AML-193 (cell line): ENCODE results near the gene UBXN4.
"Not testable (repeated sequence)": the region's sequence is repeated elsewhere in the genome, so short reads cannot be mapped to it uniquely, and the experiment has no call there.

ENCODE experiments used
- DNase-seq, 2 experiments: peaks; one replicate each; lab custom pipeline; 2025; lab: John Stamatoyannopoulos, UW

UBXN4 gene

DNA sequence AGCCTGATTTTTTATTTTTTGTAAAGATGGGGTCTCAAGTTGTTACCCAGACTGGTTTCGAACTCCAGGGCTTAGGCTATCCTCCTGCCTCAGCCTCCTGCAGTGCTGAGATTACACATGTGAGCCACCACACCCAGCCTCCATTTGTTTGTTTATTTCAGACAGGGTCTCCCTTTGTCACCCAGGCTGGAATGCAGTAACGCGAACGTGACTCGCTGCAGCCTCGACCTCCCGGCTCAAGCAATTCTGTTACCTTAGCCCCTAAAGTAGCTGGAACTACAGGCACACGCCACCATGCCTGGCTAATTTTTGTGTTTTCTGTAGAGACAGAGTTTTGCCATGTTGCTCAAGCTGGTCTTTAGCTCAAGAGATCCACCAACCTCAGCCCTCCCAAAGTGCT lies 27.2 kb downstream of the UBXN4 start:
- DNase-seq = no peak

DNA sequence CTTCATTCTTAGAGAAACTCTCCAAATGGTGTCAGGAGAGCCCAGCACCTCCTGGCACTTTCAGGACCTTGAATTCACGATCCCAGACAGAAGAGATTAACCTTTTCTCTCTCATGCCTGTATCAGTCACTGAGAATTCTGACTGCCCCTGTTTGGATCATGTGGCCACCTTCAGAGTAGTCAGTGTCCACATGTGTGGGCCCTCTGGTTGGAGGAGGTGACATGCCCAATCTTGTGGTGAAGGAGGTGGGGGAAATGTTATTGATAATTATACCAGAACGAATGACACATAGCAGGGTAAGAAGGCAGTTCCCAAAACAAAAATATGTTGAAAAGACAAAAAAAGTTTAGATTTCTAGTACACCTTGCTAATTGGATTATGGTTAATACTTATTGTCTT lies 31.7 kb downstream of the UBXN4 start:
- DNase-seq = no peak

DNA sequence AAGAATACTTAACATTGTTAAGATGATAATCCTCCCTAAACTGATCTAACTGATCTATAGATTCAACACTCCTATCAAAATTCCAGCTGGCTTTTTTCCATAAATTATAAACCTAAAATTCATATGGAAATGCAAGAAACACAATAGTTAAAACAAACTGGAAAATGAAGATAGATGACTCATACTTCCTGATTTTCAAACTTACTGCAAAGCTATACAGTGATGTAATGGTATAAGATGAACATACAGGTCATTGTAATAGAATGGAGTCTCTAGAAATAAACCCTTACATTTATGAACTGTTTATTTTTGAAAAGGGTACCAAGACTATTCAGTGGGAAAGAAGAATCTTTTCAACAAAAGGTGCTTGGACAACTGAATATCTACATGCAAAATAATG lies 32.3 kb downstream of the UBXN4 start:
- DNase-seq = peak; percentile 57 to 78

DNA sequence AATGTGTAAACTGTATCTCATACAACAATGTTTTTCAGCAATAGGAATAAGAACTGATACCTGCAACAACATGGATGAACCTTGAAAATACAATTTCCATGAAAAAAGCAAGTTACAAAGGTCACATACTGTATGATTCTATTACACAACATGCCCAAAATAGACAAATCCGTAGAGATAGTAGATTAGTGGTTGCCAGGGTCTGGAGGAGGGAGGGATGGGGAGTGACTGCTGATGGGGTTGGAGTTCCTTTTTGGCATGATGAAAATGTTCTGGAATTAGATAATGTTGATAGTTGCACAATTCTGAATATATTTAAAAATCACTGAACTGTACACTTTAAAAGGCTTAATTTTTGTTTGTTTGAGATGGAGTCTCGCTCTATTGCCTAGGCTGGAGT lies 33.8 kb downstream of the UBXN4 start:
- DNase-seq = no peak

DNA sequence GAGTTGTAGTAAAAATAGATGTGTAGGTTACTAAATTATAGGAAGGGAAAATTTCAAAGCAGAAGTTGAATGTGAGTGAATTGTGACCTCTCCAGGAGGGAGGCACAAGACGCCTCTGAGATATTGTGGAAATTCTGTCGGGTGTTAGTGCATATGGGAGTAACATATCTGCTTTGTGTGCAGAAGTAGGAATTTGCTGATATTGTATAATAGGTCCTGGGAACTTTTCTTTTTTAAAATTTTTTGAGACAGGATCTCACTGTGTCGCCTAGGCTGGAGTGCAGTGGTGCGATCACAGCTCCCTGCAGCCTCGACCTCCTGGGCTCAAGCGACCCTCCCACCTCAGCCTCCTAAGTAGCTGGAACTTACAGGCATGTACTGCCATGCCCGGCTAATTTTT lies 34.7 kb downstream of the UBXN4 start:
- no peak for DNase-seq

DNA sequence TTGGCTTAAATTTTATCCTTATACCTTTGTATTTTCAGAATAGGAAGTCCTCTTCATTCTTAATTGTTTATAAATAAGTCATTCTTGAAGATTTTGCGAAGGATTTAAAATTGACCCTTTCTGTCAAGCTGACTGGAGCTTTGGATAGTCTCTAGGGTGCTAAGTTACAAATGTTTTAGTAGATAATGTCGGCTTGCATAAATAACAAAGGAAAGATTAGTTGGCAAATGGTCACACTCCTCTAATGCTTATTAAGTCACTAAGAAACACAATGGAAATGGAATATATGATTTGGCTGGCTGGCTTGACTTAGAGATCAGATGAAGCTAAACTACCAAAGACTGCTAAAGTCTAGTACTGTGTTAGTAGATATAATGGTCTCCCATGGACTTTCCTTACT lies 40.6 kb downstream of the UBXN4 start:
- DNase-seq = no peak

DNA sequence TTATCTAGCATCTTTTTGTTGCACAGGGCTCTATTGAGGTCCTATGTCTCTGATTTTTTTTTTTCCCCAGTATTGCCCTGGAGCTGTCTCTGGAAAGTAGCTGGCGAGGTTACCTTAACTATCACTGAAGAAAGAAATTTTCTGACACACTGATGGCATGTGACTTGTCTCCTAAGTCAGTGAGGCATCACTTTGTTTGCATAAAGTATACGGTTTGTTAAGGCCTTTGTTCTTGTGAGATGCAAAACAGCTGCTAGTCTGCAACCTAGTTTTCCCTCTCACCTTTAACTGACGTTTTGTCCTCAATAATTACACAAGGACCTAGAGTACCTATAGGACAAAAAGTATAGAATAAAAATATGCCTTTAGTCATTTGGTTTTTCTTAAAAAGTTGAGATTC lies 41.8 kb downstream of the UBXN4 start:
- DNase-seq = no peak

DNA sequence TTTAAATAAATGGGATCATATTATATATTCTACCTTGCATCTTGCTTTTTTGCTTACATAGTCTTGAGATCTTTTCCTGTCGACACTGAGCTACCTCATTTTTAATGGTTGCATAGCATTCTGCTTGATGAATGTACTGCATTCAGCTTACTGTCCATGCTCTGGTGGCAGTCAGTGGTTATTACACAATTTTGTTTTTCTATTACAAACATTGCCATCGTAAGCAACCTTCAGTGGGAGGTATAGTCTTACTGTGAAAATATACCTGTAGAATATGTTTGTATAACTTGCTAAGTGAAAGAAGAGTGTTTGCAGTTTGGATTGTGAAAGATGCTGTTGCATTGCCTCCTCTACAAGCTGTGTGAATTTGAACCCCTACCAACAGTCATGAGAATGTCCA lies 43.4 kb downstream of the UBXN4 start:
- DNase-seq = peak in 1 of 2 experiments; percentile 15

DNA sequence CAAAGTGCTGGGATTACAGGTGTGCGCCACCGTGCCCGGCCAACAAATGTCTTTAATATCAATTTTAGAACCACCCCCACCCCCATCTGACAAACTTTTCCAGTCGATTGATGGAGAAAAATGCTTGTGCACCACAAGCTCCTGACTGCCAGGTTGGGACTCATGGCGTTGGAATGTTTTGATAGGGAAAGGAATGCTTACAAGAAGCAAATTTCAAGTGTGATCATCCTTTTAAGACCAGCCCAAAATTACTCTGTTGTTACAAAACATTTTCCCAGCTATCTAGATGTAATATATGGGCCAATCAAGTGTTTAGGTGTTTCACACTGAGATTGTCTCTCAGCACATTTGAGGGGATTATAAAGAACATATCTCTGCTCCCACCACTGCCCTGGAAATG lies 45.2 kb downstream of the UBXN4 start:
- no peak for DNase-seq

DNA sequence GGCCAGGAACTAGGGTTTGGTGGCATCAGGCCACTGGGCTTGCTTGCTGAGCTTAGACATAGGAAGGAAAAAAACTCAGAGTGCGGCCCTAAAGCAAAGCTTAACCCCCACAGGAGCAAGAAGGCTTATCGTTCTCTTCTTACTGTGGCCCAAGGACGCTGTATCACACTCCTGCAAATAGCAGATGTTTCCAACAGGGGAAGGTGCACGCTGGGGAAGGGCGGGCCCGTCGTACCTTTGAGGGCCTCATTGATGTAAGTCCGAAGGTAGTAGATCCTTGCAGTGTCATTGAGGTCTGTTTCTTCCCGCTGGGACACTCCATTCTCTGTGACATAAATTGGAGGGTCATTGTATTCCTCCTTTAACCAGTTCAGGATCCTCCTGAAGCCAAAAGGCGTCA lies 48.8 kb downstream of the UBXN4 start:
- no peak for DNase-seq

DNA sequence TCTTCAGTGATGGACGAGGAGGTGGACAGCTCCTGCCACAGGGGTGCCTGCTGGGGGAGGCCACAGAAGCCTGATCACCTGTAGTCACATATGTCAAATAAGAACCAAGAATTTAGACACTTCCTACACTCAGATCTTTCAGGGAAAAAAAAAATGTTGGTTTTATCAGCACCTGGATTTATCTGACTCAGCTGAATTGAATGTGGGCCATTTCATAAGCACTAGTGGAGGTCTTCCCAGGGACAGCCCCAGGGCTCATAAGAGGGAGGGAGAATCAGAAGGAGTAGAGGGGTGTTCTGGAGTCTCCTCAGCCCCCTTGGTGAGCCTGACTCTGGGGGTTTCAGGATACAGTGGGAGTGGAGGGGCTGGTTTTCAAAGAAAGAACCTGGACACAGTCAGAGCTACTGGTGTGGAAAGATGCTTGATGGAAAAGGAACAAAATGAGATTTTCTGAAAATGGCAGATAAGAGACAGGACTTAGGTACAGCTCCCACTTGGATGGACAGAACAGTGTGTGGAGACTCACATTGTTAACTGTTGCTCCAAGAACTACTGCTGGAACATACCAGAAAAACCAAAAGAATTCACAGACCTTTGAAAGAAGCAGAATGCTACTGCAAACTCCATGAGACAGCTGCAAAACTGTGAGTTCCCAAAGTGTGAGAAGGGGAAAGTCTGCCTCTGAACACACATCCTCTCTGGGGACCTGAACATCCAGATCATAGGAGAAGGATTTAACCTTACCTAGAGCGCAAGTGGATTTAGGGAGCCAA lies 49.9 kb downstream of the UBXN4 start:
- DNase-seq = no peak

DNA sequence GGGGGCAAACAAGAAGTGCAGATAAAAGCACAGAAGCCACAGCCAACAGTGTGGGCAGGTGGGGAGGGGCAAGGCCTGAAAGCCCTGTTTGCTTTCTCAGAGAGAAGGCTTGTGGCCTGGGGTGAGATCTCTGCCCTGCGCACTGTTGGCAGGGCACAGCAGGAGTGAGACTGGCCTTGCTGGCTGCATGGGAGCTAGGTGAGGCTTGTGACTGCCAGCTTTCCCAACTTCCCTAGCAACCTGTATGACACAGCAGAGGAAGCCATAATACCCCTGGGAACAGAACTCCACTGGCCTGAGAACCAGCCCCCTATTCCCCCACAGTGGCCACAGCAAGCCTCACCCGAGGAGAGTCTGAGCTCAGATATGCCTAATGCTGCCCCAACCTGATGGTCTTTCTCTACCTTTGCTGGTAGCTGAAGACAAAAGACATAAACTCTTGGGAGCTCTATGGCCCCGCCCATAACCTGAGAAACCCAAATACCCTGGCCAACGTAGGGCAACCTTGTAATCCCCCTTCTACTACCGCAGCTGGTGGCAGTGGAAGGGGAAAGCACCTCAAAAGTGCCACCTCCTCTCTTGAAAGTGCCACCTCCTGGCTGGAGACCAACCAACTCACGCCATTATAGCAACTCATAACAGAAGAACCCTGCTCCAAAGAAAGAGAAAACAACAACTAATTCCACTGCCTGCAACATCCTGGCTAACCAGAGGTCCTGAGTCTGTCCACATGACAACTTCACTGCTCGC lies 50.9 kb downstream of the UBXN4 start:
- DNase-seq = no peak

DNA sequence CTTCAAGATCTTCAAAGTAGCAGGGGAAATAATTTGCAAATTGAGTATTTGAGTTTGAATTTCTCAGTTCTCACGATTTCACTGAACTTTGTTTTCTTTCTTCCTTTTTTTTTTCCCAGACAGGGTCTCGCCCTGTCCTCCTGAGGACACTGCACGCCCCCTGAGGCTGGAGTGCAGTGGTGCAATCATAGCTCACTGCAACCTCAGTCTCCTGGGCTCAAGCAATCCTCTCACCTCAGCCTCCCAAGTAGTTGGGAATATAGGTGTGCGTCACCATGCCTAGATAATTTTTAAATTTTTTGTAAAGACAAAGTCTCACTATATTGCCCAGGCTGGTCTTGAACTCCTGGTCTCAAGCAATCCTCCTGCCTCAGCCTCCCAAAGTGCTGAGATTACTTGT lies 54.0 kb downstream of the UBXN4 start:
- not testable (repeated sequence) for DNase-seq

DNA sequence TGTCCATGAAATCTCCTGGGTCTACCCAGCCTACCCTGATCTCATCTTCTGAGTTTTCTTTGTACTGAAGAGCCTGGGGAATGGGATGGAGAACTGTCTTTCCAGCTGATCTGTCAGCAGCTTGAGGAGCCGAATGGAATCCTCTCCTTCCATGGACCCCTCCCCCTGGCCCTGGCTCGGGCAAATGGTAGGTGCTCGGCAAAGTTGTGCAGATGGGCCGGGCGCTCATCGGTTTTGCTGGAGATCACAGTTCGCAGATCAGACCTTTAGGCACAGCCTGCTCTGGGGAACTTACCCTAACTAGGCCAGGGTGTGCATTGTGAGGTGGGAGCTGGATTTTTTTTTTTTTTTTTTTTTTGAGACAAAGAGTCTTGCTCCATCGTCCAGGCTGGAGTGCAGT lies 55.0 kb downstream of the UBXN4 start:
- DNase-seq = no peak

DNA sequence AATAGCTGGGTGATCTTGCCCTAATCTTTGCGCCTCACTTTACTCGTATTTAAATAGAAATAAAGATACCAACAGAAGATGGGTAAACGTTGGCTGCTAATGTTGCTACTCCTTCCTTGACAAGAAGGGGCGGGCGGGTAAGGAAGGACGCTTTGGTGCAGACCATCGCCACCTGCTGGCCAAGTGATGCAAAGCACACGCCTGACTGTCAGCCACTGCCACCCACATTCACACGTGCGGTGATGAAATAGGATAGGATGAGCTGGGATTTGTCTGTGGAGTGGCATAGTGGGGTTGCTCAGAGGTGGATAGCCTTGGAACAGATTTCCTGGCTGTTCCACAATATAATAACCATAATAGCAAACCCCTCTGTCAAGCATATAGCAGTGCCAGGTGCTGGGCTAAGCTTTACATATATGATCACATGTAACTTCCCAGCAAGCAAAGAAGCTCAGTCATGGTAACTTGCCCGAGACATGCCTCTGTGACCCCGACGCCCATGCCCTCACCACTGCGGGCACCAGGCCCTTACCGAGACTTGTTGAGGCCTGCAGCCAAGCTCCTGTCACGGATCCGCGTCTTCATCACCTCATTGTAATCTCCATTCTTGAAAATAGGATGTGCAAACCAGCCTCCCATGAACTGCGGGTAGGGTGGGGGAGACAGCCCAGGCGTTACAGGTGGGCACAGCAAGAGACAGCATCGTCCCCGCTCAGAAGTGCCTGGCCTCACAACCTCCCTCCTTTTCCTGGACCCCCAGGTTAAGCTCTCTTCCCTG lies 56.0 kb downstream of the UBXN4 start:
- peak; percentile 74 to 80 for DNase-seq

DNA sequence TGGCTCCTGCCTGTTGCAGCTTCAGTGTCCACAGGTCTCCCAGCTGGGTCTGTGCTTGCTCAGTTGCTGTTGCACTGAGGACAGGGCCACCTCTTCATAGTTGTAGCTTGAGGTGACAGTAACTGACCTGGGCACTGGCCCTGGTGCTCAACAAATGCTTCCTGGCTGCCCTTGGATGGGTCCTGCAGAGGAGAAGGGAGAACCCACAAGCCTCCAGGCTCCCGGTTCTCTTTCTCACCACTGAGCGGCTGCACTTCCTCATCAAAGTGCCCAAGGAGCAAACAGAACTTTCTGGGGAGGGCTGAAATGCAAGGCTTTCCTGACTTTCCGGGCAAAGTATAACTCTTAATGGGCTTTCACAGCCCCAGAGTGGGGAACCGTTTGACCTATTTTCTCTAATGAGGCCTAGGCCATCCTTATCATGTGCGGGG lies 56.6 kb downstream of the UBXN4 start:
- DNase-seq = no peak

DNA sequence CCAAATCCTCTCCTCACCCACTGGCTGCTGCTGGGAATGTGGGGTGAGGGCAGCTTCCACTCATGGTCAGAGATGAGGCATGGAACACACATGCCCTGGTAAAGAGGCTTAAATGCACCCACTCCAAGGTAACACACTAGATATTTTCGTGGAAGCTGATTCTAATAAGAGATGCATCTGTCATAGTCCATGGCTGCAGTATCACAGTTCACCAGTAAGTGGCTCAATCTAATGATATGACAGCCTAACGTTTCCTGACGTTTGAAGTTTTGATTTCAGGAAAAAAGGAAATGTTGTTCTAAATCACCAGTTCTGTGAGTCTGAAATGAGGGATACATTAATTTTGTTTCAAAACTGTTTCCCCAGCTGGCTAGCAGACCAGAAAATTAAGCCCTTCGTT lies 57.1 kb downstream of the UBXN4 start:
- peak in 1 of 2 experiments; percentile 12 for DNase-seq

DNA sequence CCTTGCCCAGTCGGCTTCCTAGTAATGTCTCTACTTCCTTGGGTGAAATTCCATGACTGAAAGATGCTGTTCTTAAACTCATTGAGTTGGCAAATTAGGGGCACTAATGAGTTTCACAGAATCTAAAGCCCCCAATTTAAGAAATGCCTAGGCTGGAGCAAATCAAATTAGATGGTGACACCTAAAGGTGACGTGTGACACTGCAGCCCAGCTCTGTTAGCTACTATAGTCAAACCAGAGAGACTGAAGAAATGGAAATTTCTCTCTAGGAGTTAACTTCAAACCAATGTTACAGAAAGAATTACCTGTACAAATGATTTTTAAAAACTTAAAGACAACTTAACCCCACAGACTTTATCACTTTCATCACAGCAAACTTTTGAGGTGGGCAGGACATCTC lies 58.1 kb downstream of the UBXN4 start:
- no peak for DNase-seq

DNA sequence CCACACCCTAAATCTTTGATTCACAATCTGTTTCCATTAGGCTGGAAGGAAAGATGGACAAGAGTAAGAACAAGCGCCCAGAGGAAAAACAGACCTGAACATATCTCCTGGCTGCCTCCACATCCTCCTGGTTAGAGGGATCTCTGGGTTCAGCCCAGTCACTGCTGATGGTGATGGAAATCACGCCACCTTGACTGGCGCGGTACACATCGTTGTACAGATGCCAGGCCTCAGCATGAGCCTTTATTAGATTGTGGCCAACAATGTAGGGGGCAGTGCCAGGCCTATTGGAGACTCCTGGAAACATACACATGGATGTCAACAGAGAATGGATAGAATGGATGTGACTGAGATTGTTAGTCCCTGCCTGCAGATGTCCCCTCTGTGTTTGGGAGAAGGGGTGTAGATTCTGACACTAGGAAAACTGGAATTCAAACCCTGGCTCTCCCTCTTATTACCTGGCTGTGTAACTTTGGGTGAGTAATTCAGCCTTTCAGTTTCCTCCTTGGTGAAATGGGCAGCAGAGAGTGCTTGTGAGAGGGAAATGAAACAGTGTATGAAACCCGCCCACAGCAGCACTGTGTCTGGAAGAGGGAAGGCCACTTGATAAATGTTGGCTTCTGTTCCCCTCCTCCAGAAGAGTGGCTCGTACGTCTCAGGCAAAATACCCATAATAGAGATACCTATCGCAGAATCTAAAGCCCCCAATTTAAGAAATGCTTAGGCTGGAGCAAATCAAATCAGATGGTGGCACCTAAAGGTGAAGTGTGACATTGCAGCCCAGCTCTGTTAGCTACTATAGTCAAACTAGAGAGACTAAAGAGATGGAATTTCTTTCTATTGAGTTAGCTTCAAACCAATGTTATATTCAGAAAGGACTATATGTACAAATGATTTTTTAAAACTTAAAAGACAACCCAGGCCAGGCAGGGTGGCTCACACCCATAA lies 59.1 kb downstream of the UBXN4 start:
- DNase-seq = no peak

DNA sequence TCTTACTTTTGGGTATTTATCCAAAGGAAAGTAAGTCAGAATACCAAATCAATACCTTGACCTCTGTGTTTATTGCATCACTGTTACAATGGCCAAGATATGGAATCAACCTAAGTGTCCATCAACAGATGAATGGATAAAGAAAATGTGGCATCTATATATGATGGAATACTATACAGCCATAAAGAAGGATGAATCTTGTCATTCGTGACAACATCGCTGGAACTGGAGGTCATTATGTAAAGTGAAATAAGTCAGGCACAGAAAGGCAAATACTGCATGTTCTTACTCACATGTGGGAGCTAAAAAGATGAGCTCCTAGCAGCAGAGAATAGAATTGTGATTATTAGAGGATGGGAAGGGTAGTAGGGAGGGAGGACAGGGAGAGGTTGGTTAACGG lies 60.7 kb downstream of the UBXN4 start:
- no peak for DNase-seq

DNA sequence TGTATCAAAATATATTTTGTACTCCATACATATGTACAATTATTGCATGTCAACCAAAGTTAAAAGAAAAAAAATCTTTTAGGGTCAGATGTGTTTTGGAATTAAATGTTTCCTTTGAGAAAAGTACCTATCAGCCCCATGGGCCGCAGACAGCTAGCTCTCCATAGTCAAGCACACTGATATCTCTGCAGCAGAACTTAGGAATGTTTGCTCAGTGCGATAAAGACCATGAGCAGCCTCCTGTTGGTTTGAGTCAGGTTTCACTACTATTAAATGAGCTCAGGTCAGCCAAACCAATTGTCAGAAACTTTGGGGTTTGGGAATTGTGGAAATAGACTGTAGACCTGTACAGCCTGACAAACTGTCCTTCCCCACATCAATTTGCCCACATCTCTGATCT lies 61.6 kb downstream of the UBXN4 start:
- DNase-seq = no peak

DNA sequence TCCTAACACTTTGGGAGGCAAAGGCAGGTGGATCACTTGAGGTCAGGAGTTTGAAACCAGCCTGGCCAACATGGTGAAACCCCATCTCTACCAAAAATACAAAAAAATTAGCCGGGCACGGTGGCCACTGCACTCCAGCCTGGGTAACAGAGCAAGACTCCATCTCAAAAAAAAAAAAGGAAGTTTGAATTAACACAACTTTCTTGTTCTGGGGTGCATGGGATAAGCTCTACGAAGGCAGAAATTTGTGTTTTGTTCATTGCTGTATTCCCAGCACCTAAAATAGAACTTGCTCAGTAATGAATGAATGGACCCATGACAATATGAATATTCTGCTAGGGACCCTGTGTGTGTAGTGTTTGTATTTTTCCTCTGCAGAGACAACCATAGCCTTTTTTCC lies 66.2 kb downstream of the UBXN4 start:
- DNase-seq = not testable (repeated sequence)
